Retinal pigment epithelial cell (primary cell): ENCODE results near the gene CAPN10.

Experiments used
- DNase-seq: peaks from one replicate; pipeline ENCODE4 v3.0.0-alpha.2; 2010; ENCODE audit warnings: low read depth
- H3K4me3 ChIP-seq: 2 replicates; pipeline ENCODE4 v1.5.1; 2011; ENCODE audit warnings: mild to moderate bottlenecking, low read length, control low read depth, moderate library complexity
- TF ChIP-seq, protein P1 (sequence below): conservative IDR thresholded peaks from 2 replicates; pipeline ENCODE4 v1.5.1; 2011; ENCODE audit warnings: low read depth, low read length, control low read depth, inconsistent platforms

CAPN10 gene

DNA sequence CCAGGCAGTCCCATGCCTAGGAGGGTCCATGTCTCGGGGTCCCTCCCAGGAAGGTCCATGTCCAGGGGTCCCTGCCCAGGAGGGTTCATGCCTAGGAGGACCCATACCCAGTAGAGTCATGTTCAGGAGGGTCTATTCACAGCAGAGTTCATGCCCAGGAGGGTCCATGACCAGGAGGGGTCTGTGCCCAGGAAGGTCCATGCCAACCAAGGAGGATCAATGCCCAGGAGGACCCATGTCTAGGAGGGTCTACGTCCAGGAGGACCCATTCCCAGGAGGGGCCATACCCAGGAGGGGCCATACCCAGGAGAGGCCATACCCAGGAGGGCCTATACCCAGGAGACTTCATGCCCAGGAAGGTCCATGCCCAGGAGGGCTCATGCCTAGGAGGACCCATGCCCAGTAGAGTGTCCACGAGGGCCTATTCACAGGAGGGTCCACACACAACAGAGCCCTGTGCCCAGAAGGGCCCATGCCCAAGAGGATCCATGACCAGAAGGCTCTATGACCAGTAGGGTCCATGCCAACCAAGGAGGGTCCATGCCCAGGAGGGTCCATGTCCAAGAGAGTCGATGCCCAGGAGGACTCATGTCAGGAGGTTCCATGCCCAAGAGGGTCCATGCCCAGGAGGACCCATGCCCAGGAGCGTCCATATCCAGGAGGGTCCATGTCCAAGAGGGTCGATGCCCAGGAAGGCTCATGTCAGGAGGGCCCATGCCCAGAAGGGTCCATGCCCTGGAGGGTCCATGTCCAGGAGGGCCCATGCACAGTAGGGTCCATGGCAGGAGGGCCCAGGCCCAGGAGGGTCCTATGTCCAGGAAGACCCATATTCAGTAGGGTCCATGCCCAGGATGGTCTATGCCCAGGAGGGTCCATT lies 48.8 kb downstream of the CAPN10 start:
- TF ChIP-seq, protein P1, sequence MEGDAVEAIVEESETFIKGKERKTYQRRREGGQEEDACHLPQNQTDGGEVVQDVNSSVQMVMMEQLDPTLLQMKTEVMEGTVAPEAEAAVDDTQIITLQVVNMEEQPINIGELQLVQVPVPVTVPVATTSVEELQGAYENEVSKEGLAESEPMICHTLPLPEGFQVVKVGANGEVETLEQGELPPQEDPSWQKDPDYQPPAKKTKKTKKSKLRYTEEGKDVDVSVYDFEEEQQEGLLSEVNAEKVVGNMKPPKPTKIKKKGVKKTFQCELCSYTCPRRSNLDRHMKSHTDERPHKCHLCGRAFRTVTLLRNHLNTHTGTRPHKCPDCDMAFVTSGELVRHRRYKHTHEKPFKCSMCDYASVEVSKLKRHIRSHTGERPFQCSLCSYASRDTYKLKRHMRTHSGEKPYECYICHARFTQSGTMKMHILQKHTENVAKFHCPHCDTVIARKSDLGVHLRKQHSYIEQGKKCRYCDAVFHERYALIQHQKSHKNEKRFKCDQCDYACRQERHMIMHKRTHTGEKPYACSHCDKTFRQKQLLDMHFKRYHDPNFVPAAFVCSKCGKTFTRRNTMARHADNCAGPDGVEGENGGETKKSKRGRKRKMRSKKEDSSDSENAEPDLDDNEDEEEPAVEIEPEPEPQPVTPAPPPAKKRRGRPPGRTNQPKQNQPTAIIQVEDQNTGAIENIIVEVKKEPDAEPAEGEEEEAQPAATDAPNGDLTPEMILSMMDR = no peak
- DNase-seq = no peak
- H3K4me3 ChIP-seq = no peak overlapping the region

DNA sequence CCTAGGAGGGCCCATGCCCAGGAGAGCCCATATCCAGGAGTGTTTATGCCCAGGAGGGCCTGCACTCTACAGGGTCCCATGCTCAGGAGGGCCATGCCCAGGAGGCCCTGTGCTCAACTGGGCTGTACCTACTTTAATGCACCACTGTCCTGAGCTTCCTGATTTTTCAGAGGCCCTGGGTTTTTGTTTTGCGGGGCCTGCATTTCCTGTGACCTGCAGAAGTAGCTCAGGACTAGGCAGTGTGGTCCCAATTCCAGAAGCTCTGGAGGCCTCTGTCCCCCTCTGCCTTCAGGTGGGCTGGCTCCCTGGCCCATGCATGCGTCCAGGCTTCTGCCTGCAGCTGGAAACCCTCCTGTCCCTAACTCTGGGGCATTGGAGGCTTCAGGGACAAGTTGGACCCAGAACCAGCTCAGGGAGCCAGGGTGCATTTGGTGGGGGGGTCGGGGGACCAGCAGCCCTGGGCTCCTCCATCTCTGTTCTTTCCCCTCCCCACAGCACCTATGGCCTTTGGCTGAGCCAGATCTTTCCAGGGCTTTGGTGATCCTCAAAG lies 49.5 kb downstream of the CAPN10 start:
- TF ChIP-seq, protein P1 = no peak
- no peak overlapping the region for H3K4me3 ChIP-seq
- DNase-seq = no peak

DNA sequence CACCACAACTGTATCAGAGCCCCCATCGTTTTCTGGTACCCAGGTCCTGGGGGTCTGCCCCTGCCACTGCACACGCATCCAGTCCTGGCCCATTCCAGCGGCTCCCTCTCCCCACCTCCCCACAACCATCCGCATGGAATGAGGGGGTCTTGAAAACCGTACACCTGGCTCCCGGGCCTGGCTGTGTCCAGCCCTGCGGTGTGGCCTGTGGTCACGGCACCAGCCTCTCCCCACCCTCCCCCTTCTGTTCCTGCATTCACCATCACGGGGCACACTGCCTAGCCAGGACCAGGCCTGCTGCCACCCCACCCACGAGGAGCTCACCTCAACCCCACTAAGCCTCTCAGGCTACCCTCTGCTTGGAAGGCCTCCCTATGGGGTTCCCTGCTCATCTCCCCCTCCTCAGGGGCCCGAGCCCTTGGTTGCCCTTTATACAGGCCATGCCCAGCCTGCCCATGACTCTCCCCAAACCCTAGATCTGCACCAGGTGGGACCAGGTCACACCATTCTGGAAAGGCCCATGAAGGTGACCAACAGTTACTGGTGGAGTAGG lies 50.1 kb downstream of the CAPN10 start:
- TF ChIP-seq, protein P1 = no peak
- H3K4me3 ChIP-seq = no peak overlapping the region
- DNase-seq = no peak

DNA sequence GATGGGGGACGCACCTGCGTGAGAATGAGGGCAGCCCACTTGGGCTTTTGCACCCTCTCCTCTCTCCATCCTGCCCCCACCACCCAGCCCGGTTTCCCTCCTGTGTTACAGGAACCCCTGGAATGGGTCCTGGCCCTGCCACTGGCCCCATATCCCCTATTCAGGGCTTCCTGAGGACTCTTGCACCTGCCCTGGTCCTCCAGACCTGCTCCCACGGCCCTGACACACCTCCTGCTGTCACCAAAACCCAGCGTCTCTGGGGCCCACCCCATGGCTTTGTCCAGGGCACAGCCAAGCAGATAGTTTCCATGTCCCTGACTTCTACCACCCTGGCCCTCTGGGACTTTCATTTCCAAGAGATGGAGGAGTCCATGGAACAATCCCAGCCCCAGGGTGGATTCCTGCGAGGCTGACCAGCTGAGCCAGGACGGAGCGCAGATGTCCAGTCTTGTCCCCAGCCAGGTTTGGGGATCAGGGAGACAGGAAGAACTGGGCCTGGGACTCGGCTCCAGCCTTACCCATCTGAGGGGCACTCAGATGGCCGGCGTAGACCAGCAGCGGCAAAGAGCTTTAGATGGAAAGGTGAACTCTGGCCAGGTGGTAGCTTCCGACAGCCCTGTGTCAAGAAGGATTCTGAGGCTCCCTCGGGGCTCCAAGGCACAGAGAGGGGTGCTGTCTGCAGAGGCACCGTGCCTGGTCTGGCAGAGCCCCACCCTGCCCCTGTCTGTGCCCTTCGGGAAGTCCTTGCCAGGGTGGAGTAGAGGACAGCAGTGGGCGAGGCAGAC lies 50.8 kb downstream of the CAPN10 start:
- no peak for DNase-seq
- TF ChIP-seq, protein P1 = no peak
- no peak overlapping the region for H3K4me3 ChIP-seq

DNA sequence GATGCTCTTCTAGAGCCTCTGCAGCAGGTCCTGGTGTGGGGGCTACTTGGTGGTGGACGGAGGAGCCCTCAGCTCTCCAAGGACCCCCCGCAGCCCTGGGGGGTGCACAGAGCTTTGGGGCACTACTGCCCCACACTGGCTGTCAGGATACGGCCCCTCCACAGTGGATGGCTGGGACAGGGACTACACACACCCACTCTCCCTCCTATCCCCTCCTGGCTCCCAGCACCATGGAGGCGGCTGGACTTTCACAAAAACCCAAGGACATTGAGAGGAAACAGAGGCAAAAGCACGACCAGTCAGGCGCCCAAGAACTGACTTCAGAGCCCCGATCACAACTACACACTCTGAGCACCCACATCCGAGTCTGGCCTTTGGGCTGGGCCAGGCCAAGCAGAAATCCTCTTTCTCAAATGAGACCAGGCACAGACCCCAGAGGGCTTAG lies 51.4 kb downstream of the CAPN10 start:
- DNase-seq = no peak
- TF ChIP-seq, protein P1 = no peak
- H3K4me3 ChIP-seq = no peak overlapping the region

DNA sequence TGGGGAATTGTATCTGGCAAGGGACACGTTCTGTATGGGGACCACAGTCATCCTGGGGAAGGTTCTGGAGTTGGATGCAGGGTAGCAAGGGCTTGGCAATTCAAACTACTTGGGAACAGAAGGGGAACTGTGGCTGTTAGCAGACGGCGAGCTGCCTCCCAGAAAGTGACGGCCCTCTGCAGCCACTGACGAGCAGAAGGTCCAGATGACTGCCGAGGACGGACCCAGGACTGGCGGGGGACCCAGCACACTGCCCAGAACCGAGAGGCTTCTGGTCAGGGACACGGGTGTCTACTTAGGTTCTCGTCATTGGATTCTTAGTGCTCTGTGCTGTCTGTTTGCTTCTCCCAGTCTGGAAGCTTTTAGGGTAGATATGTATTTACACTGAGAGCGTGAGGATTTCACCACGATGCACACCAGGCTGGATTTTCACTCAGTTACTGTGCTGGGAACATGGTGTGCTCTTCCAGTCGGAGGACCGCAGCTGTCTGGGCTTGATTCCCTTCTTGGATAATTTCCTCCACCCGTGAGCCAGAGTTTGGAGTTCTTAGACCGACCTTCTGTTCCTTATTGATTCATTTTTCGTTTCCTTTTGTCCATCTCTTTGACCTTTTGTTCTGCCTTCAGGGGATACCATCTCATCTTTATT lies 52.1 kb downstream of the CAPN10 start:
- no peak for DNase-seq
- H3K4me3 ChIP-seq = no peak overlapping the region
- TF ChIP-seq, protein P1 = no peak
